Measurements from ENCODE around the gene USP8. TPM values are rescaled to one million over a fixed set of nuclear protein-coding genes. Genes with fewer than 3 reads are reported as not detected.

The USP8 gene
- polyA plus RNA-seq, 1 donor from 2014 or later = 31.8 TPM

GRCh38 chr15:50415752-50416404 lies 8.3 kb upstream of the USP8 start:
- Histone ChIP-seq H3K9me3 (ENCODE audit: low read length) (no peaks in the 10 kb centered on the region), H3K4me3 (ENCODE audit: low read length) (no peak overlapping the region), H3K36me3 (ENCODE audit: insufficient read depth, low read length) (no peaks in the 10 kb centered on the region), H3K79me2 (replicated peaks; ENCODE audit: insufficient read depth, low read length) (no peaks in the 10 kb centered on the region), H3K27ac (ENCODE audit: low read length) (no peak overlapping the region), H3K27me3 (ENCODE audit: insufficient read depth, low read depth, low read length) (no peaks in the 10 kb centered on the region), H3F3A (ENCODE audit: insufficient read depth, low read length, poor library complexity, severe bottlenecking) (no peaks in the 10 kb centered on the region), H4K20me1 (ENCODE audit: insufficient read depth) (no peaks in the 10 kb centered on the region), H2AFZ (ENCODE audit: low read depth, low read length) (no peak overlapping the region), H3K9ac (ENCODE audit: low read length) (no peak overlapping the region), H3K9me2 (ENCODE audit: insufficient read depth, low read length) (no peaks in the 10 kb centered on the region), H3K4me2 (ENCODE audit: low read length) (no peak overlapping the region)
- TF ChIP-seq POLR2AphosphoS5 (IDR thresholded peaks at IDR 0.05) (no peak), SMC3 (conservative IDR thresholded peaks at IDR 0.05; ENCODE audit: poor library complexity) (no peak), EP300 (conservative IDR thresholded peaks at IDR 0.05; ENCODE audit: poor library complexity, severe bottlenecking) (no peak)
- TF ChIP-seq, protein P1, sequence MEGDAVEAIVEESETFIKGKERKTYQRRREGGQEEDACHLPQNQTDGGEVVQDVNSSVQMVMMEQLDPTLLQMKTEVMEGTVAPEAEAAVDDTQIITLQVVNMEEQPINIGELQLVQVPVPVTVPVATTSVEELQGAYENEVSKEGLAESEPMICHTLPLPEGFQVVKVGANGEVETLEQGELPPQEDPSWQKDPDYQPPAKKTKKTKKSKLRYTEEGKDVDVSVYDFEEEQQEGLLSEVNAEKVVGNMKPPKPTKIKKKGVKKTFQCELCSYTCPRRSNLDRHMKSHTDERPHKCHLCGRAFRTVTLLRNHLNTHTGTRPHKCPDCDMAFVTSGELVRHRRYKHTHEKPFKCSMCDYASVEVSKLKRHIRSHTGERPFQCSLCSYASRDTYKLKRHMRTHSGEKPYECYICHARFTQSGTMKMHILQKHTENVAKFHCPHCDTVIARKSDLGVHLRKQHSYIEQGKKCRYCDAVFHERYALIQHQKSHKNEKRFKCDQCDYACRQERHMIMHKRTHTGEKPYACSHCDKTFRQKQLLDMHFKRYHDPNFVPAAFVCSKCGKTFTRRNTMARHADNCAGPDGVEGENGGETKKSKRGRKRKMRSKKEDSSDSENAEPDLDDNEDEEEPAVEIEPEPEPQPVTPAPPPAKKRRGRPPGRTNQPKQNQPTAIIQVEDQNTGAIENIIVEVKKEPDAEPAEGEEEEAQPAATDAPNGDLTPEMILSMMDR (IDR thresholded peaks at IDR 0.05; ENCODE audit: poor library complexity, severe bottlenecking) = no peak

GRCh38 chr15:50416890-50417289 lies 7.3 kb upstream of the USP8 start:
- H3K36me3 ChIP-seq (ENCODE audit: insufficient read depth, low read length) = no peaks in the 10 kb centered on the region
- no peak overlapping the region for H3K4me2 ChIP-seq (ENCODE audit: low read length)
- H4K20me1 ChIP-seq (ENCODE audit: insufficient read depth) = no peaks in the 10 kb centered on the region
- H3K27me3 ChIP-seq (ENCODE audit: insufficient read depth, low read depth, low read length) = no peaks in the 10 kb centered on the region
- no peaks in the 10 kb centered on the region for H3K9me3 ChIP-seq (ENCODE audit: low read length)
- no peak overlapping the region for H3K4me3 ChIP-seq (ENCODE audit: low read length)
- no peaks in the 10 kb centered on the region for H3K79me2 ChIP-seq (replicated peaks; ENCODE audit: insufficient read depth, low read length)
- no peak overlapping the region for H3K27ac ChIP-seq (ENCODE audit: low read length)
- TF ChIP-seq, protein P2, sequence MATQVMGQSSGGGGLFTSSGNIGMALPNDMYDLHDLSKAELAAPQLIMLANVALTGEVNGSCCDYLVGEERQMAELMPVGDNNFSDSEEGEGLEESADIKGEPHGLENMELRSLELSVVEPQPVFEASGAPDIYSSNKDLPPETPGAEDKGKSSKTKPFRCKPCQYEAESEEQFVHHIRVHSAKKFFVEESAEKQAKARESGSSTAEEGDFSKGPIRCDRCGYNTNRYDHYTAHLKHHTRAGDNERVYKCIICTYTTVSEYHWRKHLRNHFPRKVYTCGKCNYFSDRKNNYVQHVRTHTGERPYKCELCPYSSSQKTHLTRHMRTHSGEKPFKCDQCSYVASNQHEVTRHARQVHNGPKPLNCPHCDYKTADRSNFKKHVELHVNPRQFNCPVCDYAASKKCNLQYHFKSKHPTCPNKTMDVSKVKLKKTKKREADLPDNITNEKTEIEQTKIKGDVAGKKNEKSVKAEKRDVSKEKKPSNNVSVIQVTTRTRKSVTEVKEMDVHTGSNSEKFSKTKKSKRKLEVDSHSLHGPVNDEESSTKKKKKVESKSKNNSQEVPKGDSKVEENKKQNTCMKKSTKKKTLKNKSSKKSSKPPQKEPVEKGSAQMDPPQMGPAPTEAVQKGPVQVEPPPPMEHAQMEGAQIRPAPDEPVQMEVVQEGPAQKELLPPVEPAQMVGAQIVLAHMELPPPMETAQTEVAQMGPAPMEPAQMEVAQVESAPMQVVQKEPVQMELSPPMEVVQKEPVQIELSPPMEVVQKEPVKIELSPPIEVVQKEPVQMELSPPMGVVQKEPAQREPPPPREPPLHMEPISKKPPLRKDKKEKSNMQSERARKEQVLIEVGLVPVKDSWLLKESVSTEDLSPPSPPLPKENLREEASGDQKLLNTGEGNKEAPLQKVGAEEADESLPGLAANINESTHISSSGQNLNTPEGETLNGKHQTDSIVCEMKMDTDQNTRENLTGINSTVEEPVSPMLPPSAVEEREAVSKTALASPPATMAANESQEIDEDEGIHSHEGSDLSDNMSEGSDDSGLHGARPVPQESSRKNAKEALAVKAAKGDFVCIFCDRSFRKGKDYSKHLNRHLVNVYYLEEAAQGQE (IDR thresholded peaks at IDR 0.05; ENCODE audit: borderline replicate concordance) = no peak
- TF ChIP-seq, protein P1 (IDR thresholded peaks at IDR 0.05; ENCODE audit: poor library complexity, severe bottlenecking) = no peak
- TF ChIP-seq RAD21 (conservative IDR thresholded peaks at IDR 0.05) = no peak
- no peak for TF ChIP-seq POLR2AphosphoS5 (IDR thresholded peaks at IDR 0.05)
- no peak for TF ChIP-seq EP300 (conservative IDR thresholded peaks at IDR 0.05; ENCODE audit: poor library complexity, severe bottlenecking)
- TF ChIP-seq MXI1 (conservative IDR thresholded peaks at IDR 0.05; ENCODE audit: poor library complexity, severe bottlenecking) = no peak
- no peak for TF ChIP-seq SMC3 (conservative IDR thresholded peaks at IDR 0.05; ENCODE audit: poor library complexity)
- no peak for TF ChIP-seq TAF1 (IDR thresholded peaks at IDR 0.05; ENCODE audit: low read depth)
- TF ChIP-seq EZH2 (IDR thresholded peaks at IDR 0.05; ENCODE audit: borderline replicate concordance, insufficient read depth, low read length, poor library complexity, severe bottlenecking) = no peak
- H3F3A ChIP-seq (ENCODE audit: insufficient read depth, low read length, poor library complexity, severe bottlenecking) = no peaks in the 10 kb centered on the region
- H3K9ac ChIP-seq (ENCODE audit: low read length) = no peak overlapping the region
- no peak overlapping the region for H2AFZ ChIP-seq (ENCODE audit: low read depth, low read length)
- no peaks in the 10 kb centered on the region for H3K9me2 ChIP-seq (ENCODE audit: insufficient read depth, low read length)
